Activated CD8-positive, alpha-beta memory T cell treated with anti-CD3 and anti-CD28 coated beads for 1 hour (primary cell): Measurements from ENCODE around the gene TMEM156.
"Not testable (repeated sequence)": the region's sequence is repeated elsewhere in the genome, so short reads cannot be mapped to it uniquely, and the experiment has no call there.

Experiments used
- DNase-seq, 2 donors: peaks; one replicate each; pipeline ENCODE4 v3.0.0-alpha.2; 2020; ENCODE audit warnings: low read depth in 1 of 2; ENCODE audit errors: extremely low read depth in 1 of 2

The TMEM156 gene

GRCh38 chr4:38959248-38959647, 73.0 kb downstream of the TMEM156 start:
- not testable (repeated sequence) for DNase-seq

DNA sequence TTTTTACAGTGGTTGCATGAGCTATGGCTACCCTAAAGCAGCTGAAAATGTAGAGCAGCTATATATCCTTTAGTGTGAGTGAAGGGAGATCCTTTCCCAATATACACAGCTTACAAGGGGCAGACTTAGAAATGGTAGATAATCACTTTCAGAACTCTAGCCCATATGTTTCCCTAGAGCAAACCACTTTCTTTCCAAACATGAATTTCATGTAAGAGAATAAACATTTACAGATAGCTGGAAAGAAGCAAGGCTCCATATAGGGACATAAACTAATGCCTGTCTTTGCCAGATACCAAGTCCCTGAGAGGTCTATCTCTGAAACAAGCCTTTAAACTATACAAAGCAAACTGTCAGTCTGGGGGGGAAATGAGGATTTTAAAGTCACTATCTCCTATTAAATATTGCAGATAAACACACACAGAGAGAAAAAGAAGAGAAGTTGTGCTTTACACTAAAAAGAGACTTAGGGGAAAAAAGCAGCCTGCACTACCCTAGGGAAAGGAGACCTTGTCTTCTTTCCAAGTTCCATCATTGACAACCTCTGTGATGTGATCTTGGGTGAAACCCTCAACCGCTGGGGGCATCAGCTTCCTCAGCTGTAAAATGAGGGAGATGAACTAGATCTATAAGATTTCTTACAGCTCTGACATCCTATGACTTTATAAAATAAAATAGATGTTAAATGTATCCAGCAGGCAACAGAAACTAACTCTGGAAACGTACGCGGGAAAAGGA, 73.6 kb downstream of the TMEM156 start:
- DNase-seq: no peak

DNA sequence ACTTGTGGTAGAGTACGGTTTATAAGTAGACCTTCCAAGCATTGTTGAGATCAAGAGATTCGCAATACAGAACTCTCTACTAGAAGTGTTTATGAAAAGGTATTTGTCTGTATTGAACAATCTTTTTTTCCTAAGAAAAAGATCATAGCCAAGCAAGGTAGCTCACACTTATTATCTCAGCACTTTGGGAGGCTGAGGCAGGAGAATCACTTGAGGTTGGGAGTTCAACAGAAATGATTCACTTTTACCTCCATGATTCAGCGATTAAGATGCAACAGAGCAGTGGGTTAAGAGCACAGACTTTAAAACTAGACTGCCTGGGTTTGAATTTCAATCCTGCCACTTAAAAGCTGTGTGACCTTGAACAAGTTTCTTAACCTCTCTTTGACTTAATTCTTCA, 74.3 kb downstream of the TMEM156 start:
- no peak for DNase-seq

- DNase-seq: no peak
Measured at GRCh38 chr4:38957261-38957815, 74.9 kb downstream of the TMEM156 start.

DNA sequence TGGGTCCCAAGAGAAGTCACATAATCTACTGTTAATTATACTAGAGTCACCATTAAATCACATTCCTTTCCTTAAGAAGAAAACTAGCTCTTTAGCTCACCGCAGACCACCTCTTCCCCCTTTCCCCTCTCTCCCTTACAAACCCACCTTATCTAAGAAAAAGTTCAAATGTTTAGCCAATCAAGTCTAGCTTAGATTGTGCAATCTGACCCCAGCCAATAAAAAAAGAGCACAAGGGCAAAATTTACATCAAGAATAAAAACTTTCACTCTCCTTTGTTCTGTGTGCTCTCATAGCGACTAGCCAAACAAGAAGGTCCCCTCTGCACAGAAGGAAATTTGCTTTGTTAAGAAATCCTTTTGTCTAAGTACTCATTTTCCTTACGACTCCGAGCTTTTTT, 76.3 kb downstream of the TMEM156 start:
- no peak for DNase-seq

DNA sequence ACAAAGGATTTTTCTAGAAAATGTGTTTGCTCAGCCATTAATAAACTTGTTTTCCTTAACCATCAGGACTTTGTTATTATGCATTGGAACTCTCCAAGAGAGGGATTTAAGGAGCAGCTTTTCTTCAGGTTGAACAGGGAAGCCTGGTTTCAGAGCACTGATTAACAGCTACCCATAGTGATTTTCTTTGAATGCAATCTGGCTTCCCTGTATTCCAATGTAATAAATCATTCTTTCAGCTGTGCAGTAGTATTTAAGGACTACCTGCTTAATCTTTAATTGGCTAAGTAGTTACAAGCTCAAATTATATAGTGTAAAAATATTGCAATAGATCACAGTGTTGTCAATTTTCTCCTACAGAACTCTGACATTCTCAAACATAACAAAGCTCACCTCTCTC, 77.5 kb downstream of the TMEM156 start:
- DNase-seq: no peak

DNA sequence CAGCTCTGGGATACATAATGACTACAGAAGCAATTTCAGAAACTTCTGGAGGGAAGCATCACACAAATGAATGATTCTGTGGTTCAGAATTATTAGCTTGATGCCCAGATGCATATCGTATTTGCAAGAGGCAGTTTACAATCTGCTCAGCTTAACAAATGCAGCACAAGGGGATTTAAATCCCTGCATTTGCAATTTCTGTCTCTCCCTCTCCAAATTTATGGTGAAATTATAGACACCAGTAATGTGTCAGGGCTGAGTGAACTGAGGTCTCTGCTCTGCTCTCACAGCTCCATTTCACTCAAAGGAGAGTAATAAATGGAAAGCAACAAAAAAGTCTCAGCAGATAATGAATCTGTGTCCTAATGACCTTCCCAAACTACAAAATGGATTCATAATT, 80.2 kb downstream of the TMEM156 start:
- no peak for DNase-seq

DNA sequence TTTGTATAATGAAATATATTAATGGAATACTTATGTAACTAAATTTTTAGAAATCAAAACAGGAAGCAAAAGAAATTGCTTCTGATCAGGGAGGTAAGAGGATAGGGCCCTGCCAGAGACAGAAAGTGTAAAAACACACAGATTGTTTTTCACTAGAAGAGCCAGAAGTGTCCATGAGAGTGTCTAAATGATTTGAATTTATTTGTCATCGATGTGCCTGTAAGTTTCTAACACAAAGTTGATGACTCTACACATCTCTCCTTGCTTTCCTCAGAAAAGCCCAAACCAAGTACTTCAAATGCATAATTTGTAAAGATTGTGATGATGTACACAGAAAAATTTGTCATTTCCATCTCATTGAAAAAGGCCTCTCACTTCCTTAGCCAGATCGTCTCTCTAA, 80.6 kb downstream of the TMEM156 start:
- no peak for DNase-seq

- no peak for DNase-seq
Measured at GRCh38 chr4:38950734-38951133, 81.5 kb downstream of the TMEM156 start.

DNA sequence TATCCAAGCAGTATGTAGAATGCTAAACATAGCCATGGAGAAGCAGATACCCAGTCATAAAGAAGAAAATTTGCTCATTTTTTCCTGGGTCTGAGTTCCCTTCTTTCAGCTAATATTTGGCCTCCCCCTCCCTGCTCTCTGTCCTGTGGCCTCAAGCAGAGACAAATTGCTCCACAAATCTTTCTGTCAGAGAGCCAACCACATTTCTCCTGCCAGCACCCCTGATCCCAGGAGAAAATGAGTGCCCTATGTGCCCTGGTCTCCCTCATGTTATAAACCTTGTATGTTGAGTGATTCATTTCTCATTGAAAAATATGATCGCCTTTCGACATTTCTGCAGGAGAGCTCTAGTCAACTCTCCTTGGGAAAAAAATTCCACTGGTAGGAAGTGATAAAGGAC, 82.0 kb downstream of the TMEM156 start:
- DNase-seq: no peak

DNA sequence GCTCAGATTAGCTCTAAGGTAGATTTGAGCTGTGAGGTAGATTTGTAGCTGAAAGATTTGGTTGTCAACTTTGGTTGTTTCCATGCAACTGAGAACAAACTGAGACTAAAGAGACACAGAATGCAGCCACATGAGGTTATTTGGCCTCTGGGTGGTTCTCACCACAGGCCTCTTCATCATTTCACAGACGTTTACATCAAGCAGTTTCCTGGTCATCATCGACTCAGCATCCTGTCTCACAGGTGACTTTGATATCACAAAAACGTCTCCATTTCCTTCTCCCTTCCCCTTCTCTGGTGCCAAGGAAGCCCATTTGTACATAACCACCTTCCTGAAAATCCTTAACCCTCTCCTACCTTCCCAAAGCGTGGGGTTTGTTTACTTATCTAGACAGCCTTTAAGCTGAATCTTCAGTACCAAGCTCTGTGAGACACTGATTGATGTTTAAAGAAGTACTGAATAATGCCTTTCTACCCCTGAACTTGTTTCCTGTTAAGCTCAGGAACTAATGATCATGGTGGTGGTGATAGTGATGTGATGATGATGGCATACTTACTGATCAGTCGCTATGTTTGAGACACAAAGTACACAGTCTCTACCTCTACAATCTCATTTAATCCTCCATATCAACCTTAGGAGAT, 82.7 kb downstream of the TMEM156 start:
- peak in 1 of 2 donors; percentile 5 for DNase-seq

GRCh38 chr4:38948551-38948950, 83.7 kb downstream of the TMEM156 start:
- no peak for DNase-seq

- DNase-seq: no peak
Measured at GRCh38 chr4:38946919-38947318, 85.3 kb downstream of the TMEM156 start.

- no peak for DNase-seq
Measured at GRCh38 chr4:38944440-38944839, 87.8 kb downstream of the TMEM156 start.

DNA sequence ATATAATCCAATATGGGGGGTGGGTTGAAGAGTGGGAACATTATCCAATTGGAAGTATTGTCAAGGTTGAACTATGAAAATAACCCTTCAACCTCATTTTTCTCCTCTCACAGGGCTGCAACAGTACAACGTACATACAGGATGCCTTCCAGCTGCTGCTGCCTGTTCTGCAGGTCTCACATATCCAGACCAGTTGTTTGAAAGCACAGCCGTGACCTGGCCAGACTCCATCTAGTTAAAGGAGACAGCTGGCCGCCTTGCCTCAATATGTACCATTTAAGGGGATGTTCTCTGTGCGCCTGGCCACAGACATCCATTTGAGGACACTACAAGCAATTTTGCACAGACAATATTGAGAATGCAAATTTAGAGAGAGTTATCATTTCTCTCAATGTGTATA, 88.9 kb downstream of the TMEM156 start:
- no peak for DNase-seq

- DNase-seq: not testable (repeated sequence)
Measured at GRCh38 chr4:38941906-38942305, 90.3 kb downstream of the TMEM156 start.

- DNase-seq: no peak
Measured at GRCh38 chr4:38940476-38940875, 91.7 kb downstream of the TMEM156 start.

- DNase-seq: no peak
Measured at GRCh38 chr4:38939165-38939564, 93.0 kb downstream of the TMEM156 start.

- DNase-seq: no peak
Measured at GRCh38 chr4:38935391-38936073, 96.7 kb downstream of the TMEM156 start.

DNA sequence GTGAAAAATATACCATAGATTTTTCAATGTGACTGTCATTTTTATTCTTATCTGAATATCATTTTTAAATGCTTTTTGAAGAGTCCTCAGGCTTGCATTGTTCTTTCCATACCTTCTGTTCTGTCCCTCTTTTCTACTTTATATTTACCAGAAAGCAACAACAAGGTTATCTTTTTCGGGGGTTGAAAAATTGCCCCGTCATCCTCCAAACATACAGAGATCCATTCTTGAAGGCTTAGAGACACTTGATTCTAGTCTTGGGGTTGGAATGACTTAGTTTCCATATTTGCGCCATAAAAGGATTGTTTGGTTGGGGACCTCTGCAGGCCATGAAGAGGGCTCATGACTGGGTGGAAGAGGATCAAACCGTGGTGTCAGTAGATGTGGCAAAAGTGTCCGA, 101.1 kb downstream of the TMEM156 start:
- DNase-seq: no peak

GRCh38 chr4:38930707-38931106, 101.5 kb downstream of the TMEM156 start:
- no peak for DNase-seq

- no peak for DNase-seq
Measured at GRCh38 chr4:38930204-38930603, 102.0 kb downstream of the TMEM156 start.
